ENCODE data around the gene CFH. TPM values are rescaled to one million over a fixed set of nuclear protein-coding genes. Genes with fewer than 3 reads are reported as not detected.
"Not testable (repeated sequence)": the region's sequence is repeated elsewhere in the genome, so short reads cannot be mapped to it uniquely, and the experiment has no call there.

The CFH gene
- total RNA-seq, 1 donor from 2014 or later = 30.3 TPM

- not testable (repeated sequence) for DNase-seq (ENCODE audit: low read depth)
These were observed 113.3 kb downstream of the CFH start for GRCh38 chr1:196765019-196765740.

- DNase-seq (ENCODE audit: low read depth) = not testable (repeated sequence)
These were observed 118.0 kb downstream of the CFH start for GRCh38 chr1:196769823-196770222.

- no peak for DNase-seq (ENCODE audit: low read depth)
These were observed 121.9 kb downstream of the CFH start for GRCh38 chr1:196773713-196774112.

- DNase-seq (ENCODE audit: low read depth) = no peak
These were observed 122.3 kb downstream of the CFH start for GRCh38 chr1:196774175-196774574.

- DNase-seq (ENCODE audit: low read depth) = no peak
These were observed 122.8 kb downstream of the CFH start, which contains the start of gene CFHR3 for GRCh38 chr1:196774603-196775002. Gene CFHR3, plus strand, starts transcription at chr1:196774840. Its CDS starts 47 bp downstream, at chr1:196774887.

- no peak for DNase-seq (ENCODE audit: low read depth)
These were observed 125.8 kb downstream of the CFH start for GRCh38 chr1:196777603-196778002.

GRCh38 chr1:196779093-196779492 lies 127.2 kb downstream of the CFH start:
- no peak for DNase-seq (ENCODE audit: low read depth)

- DNase-seq (ENCODE audit: low read depth) = not testable (repeated sequence)
These were observed 139.4 kb downstream of the CFH start for GRCh38 chr1:196791252-196791651.

GRCh38 chr1:196794103-196794502 lies 142.3 kb downstream of the CFH start:
- DNase-seq (ENCODE audit: low read depth) = not testable (repeated sequence)

Other genes starting within 250 kb of the CFH start
- gene KCNT2, start 43.6 kb upstream of the CFH start, total RNA-seq = 1.0 and 1.6 TPM in 2 replicates
- gene CFHR3, start 122.8 kb downstream of the CFH start, total RNA-seq = not detected in 2 replicates
- not detected in 2 replicates for gene CFHR1, start 167.7 kb downstream of the CFH start, total RNA-seq
- gene CFHR4, start 236.0 kb downstream of the CFH start, total RNA-seq = not detected in 2 replicates